Coronary artery (tissue), 2 donors: ENCODE results near the gene CARMIL1.

ENCODE experiments used
- DNase-seq: peaks from one replicate; pipeline ENCODE4 v3.0.0-alpha.2; 2017; ENCODE audit warnings: low spot score
- H3K27ac ChIP-seq, 2 donors: fragments of 200-600 bp; sonication (generic); one replicate each; pipeline ENCODE4 v1.5.1; 2016 to 2019
- H3K4me3 ChIP-seq: fragments of 200-600 bp; sonication (generic); 2 replicates; pipeline ENCODE4 v1.5.1; 2016; ENCODE audit warnings: mild to moderate bottlenecking, moderate library complexity
- TF ChIP-seq, protein P1 (sequence below): fragments of 200-600 bp; sonication (generic); IDR thresholded peaks from one replicate; pipeline ENCODE4 v1.5.1; 2019; ENCODE audit warnings: antibody characterized with exemption

The CARMIL1 gene

DNA sequence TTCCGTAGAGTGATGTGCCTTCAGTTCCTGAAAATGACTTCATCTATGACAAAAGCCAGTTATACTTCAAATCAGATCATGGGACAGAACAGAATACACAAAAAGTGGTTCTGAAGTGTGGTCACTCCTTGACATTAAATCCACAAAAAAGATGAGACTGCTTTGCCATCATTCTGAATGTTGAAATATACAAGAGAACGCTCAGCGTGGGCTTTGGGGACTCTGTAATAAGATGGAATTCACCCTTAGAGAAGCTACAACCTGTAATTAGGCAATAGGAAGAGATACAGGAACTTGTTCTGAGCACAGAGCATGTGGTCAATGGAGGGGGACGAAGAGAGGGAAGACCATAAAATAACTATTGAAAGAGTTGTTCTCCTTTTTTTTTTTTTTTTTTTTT is 184.3 kb downstream of the CARMIL1 start:
- no peak overlapping the region for H3K27ac ChIP-seq
- no peak overlapping the region for H3K4me3 ChIP-seq
- no peak for DNase-seq
- TF ChIP-seq, protein P1, sequence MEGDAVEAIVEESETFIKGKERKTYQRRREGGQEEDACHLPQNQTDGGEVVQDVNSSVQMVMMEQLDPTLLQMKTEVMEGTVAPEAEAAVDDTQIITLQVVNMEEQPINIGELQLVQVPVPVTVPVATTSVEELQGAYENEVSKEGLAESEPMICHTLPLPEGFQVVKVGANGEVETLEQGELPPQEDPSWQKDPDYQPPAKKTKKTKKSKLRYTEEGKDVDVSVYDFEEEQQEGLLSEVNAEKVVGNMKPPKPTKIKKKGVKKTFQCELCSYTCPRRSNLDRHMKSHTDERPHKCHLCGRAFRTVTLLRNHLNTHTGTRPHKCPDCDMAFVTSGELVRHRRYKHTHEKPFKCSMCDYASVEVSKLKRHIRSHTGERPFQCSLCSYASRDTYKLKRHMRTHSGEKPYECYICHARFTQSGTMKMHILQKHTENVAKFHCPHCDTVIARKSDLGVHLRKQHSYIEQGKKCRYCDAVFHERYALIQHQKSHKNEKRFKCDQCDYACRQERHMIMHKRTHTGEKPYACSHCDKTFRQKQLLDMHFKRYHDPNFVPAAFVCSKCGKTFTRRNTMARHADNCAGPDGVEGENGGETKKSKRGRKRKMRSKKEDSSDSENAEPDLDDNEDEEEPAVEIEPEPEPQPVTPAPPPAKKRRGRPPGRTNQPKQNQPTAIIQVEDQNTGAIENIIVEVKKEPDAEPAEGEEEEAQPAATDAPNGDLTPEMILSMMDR = no peak

DNA sequence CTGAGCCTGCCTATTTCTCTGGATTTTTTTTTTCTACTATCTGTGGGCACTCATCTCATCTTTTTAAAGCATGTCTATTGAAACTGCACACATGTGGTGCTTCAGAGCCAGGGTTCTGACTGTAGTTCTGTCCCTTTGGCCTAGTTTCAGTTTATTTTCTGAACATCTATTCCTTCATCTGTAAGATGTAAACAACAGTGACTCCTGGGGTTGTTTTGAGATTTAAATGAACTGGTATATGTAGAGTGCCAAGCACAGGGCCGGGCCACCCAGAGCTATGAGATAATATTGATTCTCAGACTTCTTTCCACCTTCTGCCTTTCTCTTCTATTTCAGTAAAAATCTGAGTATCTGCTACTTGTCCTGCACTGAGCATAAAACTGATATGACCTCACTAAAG is 185.1 kb downstream of the CARMIL1 start:
- TF ChIP-seq, protein P1 = no peak
- Histone ChIP-seq H3K27ac (no peak overlapping the region), H3K4me3 (no peak overlapping the region)
- DNase-seq = no peak

DNA sequence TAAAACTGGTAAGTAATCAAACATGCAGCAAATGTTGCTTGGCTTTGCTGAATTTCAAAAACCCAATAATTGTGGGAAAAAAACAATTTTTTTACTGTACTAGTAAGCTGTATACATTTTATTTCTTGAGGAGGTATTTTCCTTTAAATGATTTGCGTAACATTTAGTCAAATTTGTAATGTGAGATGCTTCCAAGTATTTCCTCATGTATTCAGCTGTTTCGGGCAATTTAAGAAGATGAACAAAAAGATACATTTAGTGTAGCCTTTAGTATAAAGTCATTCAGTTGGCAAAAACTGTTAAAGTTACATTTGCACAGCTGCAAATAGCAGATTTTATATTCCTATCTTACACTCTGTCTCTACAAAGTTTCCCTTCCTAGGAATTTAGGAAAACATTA is 186.8 kb downstream of the CARMIL1 start:
- Histone ChIP-seq H3K4me3 (no peak overlapping the region), H3K27ac (no peak overlapping the region)
- no peak for DNase-seq
- TF ChIP-seq, protein P1 = no peak

DNA sequence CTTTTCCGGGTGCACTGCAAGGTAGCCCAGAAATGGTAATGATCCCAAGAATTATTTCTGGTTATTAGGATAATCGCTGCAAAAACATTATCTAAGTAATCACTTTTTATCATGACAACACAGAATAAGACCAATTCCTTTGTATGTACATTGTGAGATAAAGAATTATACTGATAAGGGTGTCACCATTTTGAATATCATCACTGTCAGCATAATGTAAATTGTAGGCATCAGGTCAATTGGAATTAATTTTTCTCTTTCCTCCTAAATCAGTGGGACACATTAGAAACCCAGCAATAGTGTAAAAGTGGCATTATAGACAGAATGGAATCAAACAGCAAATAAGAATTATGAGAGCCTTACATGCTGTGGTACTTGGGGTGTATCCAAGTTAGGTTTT is 189.7 kb downstream of the CARMIL1 start:
- Histone ChIP-seq H3K27ac (no peak overlapping the region), H3K4me3 (no peak overlapping the region)
- no peak for DNase-seq
- TF ChIP-seq, protein P1 = no peak

DNA sequence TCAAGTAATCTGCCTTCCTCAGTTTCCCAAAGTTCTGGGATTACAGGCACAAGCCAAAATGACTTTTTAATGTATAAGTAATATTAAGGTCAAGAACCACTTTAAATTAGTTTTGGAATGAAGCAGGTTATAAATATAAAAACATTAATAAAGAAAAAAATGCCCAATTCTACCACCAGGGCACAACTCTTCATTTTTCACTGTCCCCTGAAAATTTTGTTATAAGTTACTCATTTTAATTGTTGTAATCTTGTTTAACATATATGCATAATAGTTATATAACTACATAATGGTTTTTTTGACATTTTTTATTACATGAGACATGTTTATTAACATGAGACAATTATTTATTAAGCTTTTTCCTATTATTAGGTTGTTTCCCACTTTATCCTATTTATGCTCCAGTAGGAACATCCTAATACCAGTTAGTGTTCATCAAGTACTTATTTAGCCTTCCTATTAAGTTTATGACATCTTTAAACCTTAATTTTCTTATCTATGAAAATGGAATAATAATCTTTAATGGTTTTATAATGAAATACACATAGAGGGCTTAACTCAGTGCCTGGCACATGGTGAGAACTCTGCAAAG is 190.7 kb downstream of the CARMIL1 start:
- no peak for DNase-seq
- H3K27ac ChIP-seq = no peak overlapping the region
- TF ChIP-seq, protein P1 = no peak
- no peak overlapping the region for H3K4me3 ChIP-seq

GRCh38 chr6:25472306-25472705 is 193.1 kb downstream of the CARMIL1 start:
- DNase-seq = no peak
- H3K27ac ChIP-seq = no peak overlapping the region
- H3K4me3 ChIP-seq = no peak overlapping the region
- TF ChIP-seq, protein P1 = no peak

DNA sequence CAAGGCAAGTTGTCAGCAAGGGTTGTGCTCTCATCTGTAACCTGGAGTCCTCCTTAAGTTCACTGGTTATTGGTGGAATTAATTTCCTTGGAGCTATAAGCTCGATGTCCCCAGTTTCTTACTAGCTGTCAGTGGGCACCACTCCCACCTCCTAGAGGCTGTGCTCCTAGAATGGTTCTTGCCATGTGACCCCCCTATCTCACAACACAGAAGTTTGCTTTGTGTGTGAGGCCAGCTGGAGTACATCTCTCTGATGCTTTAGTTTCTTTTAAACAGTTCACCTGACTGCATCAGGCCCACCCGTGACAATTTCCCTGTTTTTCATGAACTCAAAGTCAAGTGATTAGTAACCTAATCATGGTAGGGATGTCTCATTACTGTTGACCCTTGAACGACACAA is 193.7 kb downstream of the CARMIL1 start:
- TF ChIP-seq, protein P1 = no peak
- no peak for DNase-seq
- no peak overlapping the region for H3K4me3 ChIP-seq
- no peak overlapping the region for H3K27ac ChIP-seq
